Measurements from ENCODE around the gene FSD1.

Gene FSD1

GRCh38 chr19:4358709-4359626, 54.6 kb downstream of the FSD1 start:
- peaks cover 14% of the 10 kb centered on the region for H3K36me3 ChIP-seq (ENCODE audit: control insufficient read depth, insufficient read depth, low read length)
- H3K4me3 ChIP-seq (ENCODE audit: low read length), result no peak overlapping the region
- no peaks in the 10 kb centered on the region for H3K4me1 ChIP-seq (ENCODE audit: control insufficient read depth, insufficient read depth, low read length)
- H3K27me3 ChIP-seq (ENCODE audit: control insufficient read depth, insufficient read depth, low read length), result no peaks in the 10 kb centered on the region
- H3K9ac ChIP-seq (ENCODE audit: low read length), result no peak overlapping the region
- H3K27ac ChIP-seq (ENCODE audit: low read depth, low read length), result no peak overlapping the region

GRCh38 chr19:4359627-4360000, 55.2 kb downstream of the FSD1 start:
- no peak overlapping the region for H3K9ac ChIP-seq (ENCODE audit: low read length)
- no peak overlapping the region for H3K4me3 ChIP-seq (ENCODE audit: low read length)
- H3K4me1 ChIP-seq (ENCODE audit: control insufficient read depth, insufficient read depth, low read length), result no peaks in the 10 kb centered on the region
- H3K36me3 ChIP-seq (ENCODE audit: control insufficient read depth, insufficient read depth, low read length), result peaks cover 14% of the 10 kb centered on the region
- no peaks in the 10 kb centered on the region for H3K27me3 ChIP-seq (ENCODE audit: control insufficient read depth, insufficient read depth, low read length)
- no peak overlapping the region for H3K27ac ChIP-seq (ENCODE audit: low read depth, low read length)

GRCh38 chr19:4360081-4360569, 55.7 kb downstream of the FSD1 start:
- H3K9ac ChIP-seq (ENCODE audit: low read length), result no peak overlapping the region
- H3K27me3 ChIP-seq (ENCODE audit: control insufficient read depth, insufficient read depth, low read length), result no peaks in the 10 kb centered on the region
- H3K4me3 ChIP-seq (ENCODE audit: low read length), result no peak overlapping the region
- no peaks in the 10 kb centered on the region for H3K4me1 ChIP-seq (ENCODE audit: control insufficient read depth, insufficient read depth, low read length)
- H3K36me3 ChIP-seq (ENCODE audit: control insufficient read depth, insufficient read depth, low read length), result peaks cover 14% of the 10 kb centered on the region
- peak overlapping the region; percentile 3 for H3K27ac ChIP-seq (ENCODE audit: low read depth, low read length)

DNA sequence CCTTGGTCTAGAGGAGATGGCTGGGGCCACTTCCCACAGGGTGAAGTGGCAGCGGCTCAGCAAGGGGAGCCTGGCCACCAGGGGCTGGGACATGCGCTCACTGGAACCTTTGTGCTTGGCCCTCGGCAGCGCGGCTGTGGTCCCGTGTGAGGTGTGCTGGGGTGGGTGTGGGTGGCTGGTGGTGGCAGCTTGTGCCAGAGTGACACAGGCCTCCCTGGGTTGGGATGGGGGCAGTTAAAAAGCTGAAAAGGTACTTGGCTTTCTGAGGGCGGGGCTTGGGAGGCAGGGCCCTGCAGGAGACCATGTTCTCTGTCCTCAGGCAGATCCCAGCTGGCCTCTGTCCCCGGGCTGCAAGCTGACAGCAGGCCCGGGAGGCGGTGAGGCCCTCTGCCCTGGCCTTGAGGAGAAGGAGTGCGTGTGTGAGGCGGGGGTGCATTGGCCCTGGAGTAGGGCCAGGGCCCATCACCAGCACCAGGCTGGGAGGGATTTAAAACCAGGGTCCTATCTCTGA, 56.3 kb downstream of the FSD1 start:
- no peak overlapping the region for H3K27ac ChIP-seq (ENCODE audit: low read depth, low read length)
- H3K36me3 ChIP-seq (ENCODE audit: control insufficient read depth, insufficient read depth, low read length), result peaks cover 19% of the 10 kb centered on the region
- H3K4me1 ChIP-seq (ENCODE audit: control insufficient read depth, insufficient read depth, low read length), result no peaks in the 10 kb centered on the region
- H3K4me3 ChIP-seq (ENCODE audit: low read length), result no peak overlapping the region
- H3K27me3 ChIP-seq (ENCODE audit: control insufficient read depth, insufficient read depth, low read length), result no peaks in the 10 kb centered on the region
- H3K9ac ChIP-seq (ENCODE audit: low read length), result no peak overlapping the region

DNA sequence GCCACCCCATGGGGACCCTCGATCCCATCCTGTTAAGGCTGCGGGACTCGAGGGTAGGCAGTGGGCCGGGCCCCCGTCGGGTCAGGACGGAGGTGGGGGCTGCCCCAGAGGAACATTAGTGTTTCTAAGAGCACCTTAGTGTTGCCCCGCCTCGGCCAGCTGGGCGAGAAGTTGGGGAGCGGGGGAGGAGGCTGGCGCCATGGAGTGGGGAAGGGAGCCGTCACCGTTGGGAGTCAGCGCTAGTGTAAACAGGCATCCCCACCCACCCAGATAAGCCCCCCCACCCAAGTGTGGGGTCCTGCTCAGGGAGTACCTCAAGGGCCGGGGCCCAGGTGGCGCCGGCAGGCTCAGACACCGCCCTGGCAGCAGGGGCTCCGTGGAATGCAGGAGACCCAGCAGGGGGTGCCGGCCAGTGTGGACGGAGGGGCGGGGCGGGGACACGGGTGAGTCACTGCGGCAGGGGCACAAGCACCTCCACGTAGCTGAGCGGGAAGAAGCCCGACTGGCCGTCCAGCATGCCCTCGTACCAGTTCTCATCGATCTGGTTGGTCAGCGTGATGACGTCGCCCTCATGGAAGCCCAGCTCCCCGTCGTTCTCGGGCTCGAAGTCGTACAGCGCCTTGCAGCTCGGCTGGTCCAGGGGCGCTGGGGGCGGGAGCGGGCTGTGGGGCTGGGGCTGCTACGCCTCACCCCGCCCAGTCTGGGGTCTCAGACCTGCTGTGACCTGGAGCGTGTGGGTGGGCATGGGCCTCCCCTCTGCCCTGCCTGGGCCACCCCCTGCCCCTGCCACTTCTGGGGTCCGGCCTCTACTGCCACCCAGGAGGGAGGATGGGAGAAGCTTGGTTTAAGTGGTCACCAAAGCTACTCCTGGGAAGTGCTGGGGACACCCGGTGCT, 57.0 kb downstream of the FSD1 start:
- no peak overlapping the region for H3K27ac ChIP-seq (ENCODE audit: low read depth, low read length)

GRCh38 chr19:4362101-4362828, 57.9 kb downstream of the FSD1 start:
- Histone ChIP-seq H3K36me3 (ENCODE audit: control insufficient read depth, insufficient read depth, low read length) (peaks cover 19% of the 10 kb centered on the region), H3K27ac (ENCODE audit: low read depth, low read length) (no peak overlapping the region), H3K4me3 (ENCODE audit: low read length) (no peak overlapping the region)

More for the DNA sequence above, 57.0 kb downstream of the FSD1 start:
- Histone ChIP-seq H3K4me3 (ENCODE audit: low read length) (no peak overlapping the region), H3K4me1 (ENCODE audit: control insufficient read depth, insufficient read depth, low read length) (no peaks in the 10 kb centered on the region), H3K27me3 (ENCODE audit: control insufficient read depth, insufficient read depth, low read length) (no peaks in the 10 kb centered on the region), H3K36me3 (ENCODE audit: control insufficient read depth, insufficient read depth, low read length) (peaks cover 19% of the 10 kb centered on the region), H3K9ac (ENCODE audit: low read length) (no peak overlapping the region)

GRCh38 chr19:4362831-4363545, 58.6 kb downstream of the FSD1 start:
- Histone ChIP-seq H3K27ac (ENCODE audit: low read depth, low read length) (no peak overlapping the region), H3K36me3 (ENCODE audit: control insufficient read depth, insufficient read depth, low read length) (peaks cover 19% of the 10 kb centered on the region)

More at GRCh38 chr19:4362101-4362828, 57.9 kb downstream of the FSD1 start:
- no peaks in the 10 kb centered on the region for H3K4me1 ChIP-seq (ENCODE audit: control insufficient read depth, insufficient read depth, low read length)
- no peak overlapping the region for H3K9ac ChIP-seq (ENCODE audit: low read length)
- no peaks in the 10 kb centered on the region for H3K27me3 ChIP-seq (ENCODE audit: control insufficient read depth, insufficient read depth, low read length)

GRCh38 chr19:4363571-4364304, 59.3 kb downstream of the FSD1 start:
- Histone ChIP-seq H3K36me3 (ENCODE audit: control insufficient read depth, insufficient read depth, low read length) (peaks cover 19% of the 10 kb centered on the region), H3K4me3 (ENCODE audit: low read length) (no peak overlapping the region), H3K4me1 (ENCODE audit: control insufficient read depth, insufficient read depth, low read length) (peaks cover 7% of the 10 kb centered on the region), H3K27me3 (ENCODE audit: control insufficient read depth, insufficient read depth, low read length) (no peaks in the 10 kb centered on the region), H3K9ac (ENCODE audit: low read length) (no peak overlapping the region), H3K27ac (ENCODE audit: low read depth, low read length) (no peak overlapping the region)

More at GRCh38 chr19:4362831-4363545, 58.6 kb downstream of the FSD1 start:
- no peaks in the 10 kb centered on the region for H3K27me3 ChIP-seq (ENCODE audit: control insufficient read depth, insufficient read depth, low read length)
- peaks cover 1% of the 10 kb centered on the region for H3K4me1 ChIP-seq (ENCODE audit: control insufficient read depth, insufficient read depth, low read length)
- no peak overlapping the region for H3K4me3 ChIP-seq (ENCODE audit: low read length)
- no peak overlapping the region for H3K9ac ChIP-seq (ENCODE audit: low read length)

DNA sequence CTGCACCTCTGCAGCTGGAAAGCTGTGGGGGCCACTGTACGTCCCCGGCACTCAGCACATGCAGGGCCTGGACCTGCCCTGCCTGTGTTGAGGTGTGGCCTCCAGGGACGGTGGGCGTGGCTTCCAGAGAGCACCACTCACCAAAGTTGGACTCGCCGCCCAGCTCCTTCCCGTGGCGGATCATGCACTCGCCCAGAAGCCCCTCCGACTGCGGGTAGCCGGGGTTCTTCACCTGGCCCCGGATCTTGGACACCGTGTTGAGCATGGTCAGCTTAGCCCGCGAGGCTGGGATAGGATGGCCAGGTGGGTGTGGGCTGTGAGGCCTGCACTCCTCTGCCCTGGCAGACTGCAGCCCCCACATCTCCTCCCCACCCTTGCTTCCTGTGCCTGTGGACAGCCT, 60.9 kb downstream of the FSD1 start:
- Histone ChIP-seq H3K27me3 (ENCODE audit: control insufficient read depth, insufficient read depth, low read length) (no peaks in the 10 kb centered on the region), H3K4me3 (ENCODE audit: low read length) (no peak overlapping the region), H3K36me3 (ENCODE audit: control insufficient read depth, insufficient read depth, low read length) (peaks cover 13% of the 10 kb centered on the region), H3K9ac (ENCODE audit: low read length) (no peak overlapping the region), H3K4me1 (ENCODE audit: control insufficient read depth, insufficient read depth, low read length) (peaks cover 10% of the 10 kb centered on the region), H3K27ac (ENCODE audit: low read depth, low read length) (no peak overlapping the region)

DNA sequence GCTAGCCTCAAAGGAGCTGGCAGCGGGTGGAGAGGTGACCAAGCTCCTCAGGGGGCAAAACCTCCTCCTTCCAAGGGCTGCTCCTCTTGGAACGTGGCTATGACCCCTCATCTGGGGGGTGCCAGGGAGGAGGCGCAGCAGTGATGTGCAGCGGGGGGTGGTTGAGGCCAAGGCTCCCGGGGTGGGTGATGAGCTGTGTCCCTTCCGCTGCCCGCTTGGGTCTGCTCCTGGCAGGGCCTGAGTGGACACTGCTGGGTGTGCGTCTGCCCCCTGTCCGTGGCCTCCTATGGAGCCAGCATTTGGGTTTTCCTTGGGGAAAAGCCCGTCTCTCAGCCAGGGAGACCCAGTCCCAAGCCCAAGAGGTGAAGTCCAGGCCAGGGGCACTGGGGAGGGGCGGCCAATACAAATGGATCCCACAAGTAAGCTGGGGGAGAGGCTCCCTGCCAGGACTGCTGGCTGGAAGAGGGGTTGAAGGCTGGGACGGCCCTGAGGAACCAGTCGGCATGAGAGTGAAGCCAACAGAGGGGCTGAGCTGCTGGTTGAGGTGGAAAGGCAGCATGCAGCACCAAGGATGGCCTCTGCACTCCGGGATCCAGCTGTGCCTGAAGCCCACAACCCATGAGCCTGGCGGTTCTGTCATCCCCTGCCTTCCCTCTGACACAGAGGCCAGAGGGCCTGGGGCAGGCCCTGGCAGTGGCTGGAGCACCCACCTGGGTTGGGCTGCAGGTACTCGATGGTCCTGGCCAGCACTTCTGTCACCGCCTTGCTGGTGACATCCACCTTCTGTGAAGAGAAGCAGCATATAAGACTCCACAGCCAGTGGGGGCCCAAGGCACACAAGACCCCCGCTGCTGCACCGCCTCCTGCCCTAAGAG, 61.6 kb downstream of the FSD1 start:
- no peak overlapping the region for H3K27ac ChIP-seq (ENCODE audit: low read depth, low read length)
- H3K4me3 ChIP-seq (ENCODE audit: low read length), result no peak overlapping the region
- H3K4me1 ChIP-seq (ENCODE audit: control insufficient read depth, insufficient read depth, low read length), result peaks cover 10% of the 10 kb centered on the region
- H3K36me3 ChIP-seq (ENCODE audit: control insufficient read depth, insufficient read depth, low read length), result peaks cover 11% of the 10 kb centered on the region
- H3K9ac ChIP-seq (ENCODE audit: low read length), result no peak overlapping the region
- no peaks in the 10 kb centered on the region for H3K27me3 ChIP-seq (ENCODE audit: control insufficient read depth, insufficient read depth, low read length)

Data from rectal smooth muscle tissue (tissue), 1 donor.